K562 (cell line): ENCODE measurements around the gene TEAD3. TPM values are rescaled to one million over a fixed set of nuclear protein-coding genes. Genes with fewer than 3 reads are reported as not detected.

ENCODE experiments used
- C11orf30 ChIP-seq: fragments of 450-650 bp; IDR thresholded peaks from 2 replicates; pipeline ENCODE4 v1.6.1; 2016; ENCODE audit warnings: low read depth, mild to moderate bottlenecking
- ERF ChIP-seq: fragments of 450-650 bp; formaldehyde crosslinking; IDR thresholded peaks from 2 replicates; pipeline ENCODE4 v1.4.0; 2020; ENCODE audit warnings: mild to moderate bottlenecking, mixed read lengths
- ESRRA ChIP-seq: fragments of 450-650 bp; IDR thresholded peaks from 2 replicates; pipeline ENCODE4 v1.6.1; 2014; ENCODE audit warnings: low read depth, mild to moderate bottlenecking, moderate library complexity, borderline replicate concordance
- GABPB2 ChIP-seq: fragments of 250-450 bp; sonication (Bioruptor Pico); conservative IDR thresholded peaks from 2 replicates; pipeline ENCODE4 v1.5.1; 2021; ENCODE audit warnings: mild to moderate bottlenecking
- HMG20A ChIP-seq: fragments of 450-650 bp; formaldehyde crosslinking; conservative IDR thresholded peaks from 2 replicates; pipeline ENCODE4 v1.4.0; 2020; ENCODE audit warnings: mild to moderate bottlenecking, mixed read lengths
- JUNB ChIP-seq: fragments of 450-650 bp; formaldehyde crosslinking; conservative IDR thresholded peaks from 2 replicates; pipeline ENCODE4 v1.4.0; 2020; ENCODE audit warnings: mild to moderate bottlenecking
- KAT2B ChIP-seq: IDR thresholded peaks from one replicate; pipeline ENCODE4 v1.6.1; 2012; ENCODE audit warnings: low read depth, mild to moderate bottlenecking, control low read depth, inconsistent platforms, low read length, moderate library complexity
- PHTF2 ChIP-seq: fragments of 250-450 bp; sonication (Bioruptor Pico); IDR thresholded peaks from 2 replicates; pipeline ENCODE4 v1.5.0; 2021; ENCODE audit warnings: mild to moderate bottlenecking
- SNRNP70 ChIP-seq: fragments of 200-400 bp; formaldehyde crosslinking; optimal IDR thresholded peaks from 2 replicates; pipeline ENCODE3; 2017; ENCODE audit warnings: low read depth, low read length
- STAG1 ChIP-seq: sonication (generic); formaldehyde crosslinking; IDR thresholded peaks from 2 replicates; pipeline ENCODE4 v1.5.0; 2020; ENCODE audit warnings: missing genetic modification reagents, borderline replicate concordance
- ZNF408 ChIP-seq: fragments of 250-450 bp; sonication (Bioruptor Pico); IDR thresholded peaks from 2 replicates; pipeline ENCODE4 v1.4.0; 2020; ENCODE audit warnings: low read depth, mild to moderate bottlenecking, moderate library complexity
- ZNF696 ChIP-seq: fragments of 250-450 bp; sonication (Bioruptor Pico); conservative IDR thresholded peaks from 2 replicates; pipeline ENCODE4 v1.4.0; 2020; ENCODE audit warnings: mild to moderate bottlenecking, moderate library complexity
- ZNF717 ChIP-seq: fragments of 250-450 bp; sonication (Bioruptor Pico); IDR thresholded peaks from 2 replicates; pipeline ENCODE4 v1.5.0; 2021
- polyA plus RNA-seq, 8 experiments: library from polyadenylated mRNA; depleted of rRNA in 4 of 8; stranded (reverse) in 5 of 8; unstranded in 3 of 8; fragments of >200 nt; fragmentation: Nextera tagmentation in 2 of 8; fragmentation: Illumina TruSeq in 1 of 8; extraction: Ambion mirVana in 2 of 8; extraction: Trizol in 1 of 8; gene quantifications; 2 replicates each; pipeline versions ENCODE4 v1.2.1 to v1.2.3, GENCODE V29; 2011 to 2014; ENCODE audit warnings: inconsistent platforms in 1 of 8, missing spikeins in 1 of 8
- total RNA-seq, 7 experiments: library from RNA; depleted of rRNA in 6 of 7; stranded (reverse); fragments of >200 nt in 6 of 7; fragmentation: Illumina TruSeq in 2 of 7; extraction: Trizol in 2 of 7; gene quantifications; 2 replicates each; pipeline versions ENCODE4 v1.2.1 to v1.2.3, GENCODE V29; 2011 to 2021; ENCODE audit warnings: low replicate concordance in 1 of 7
- TF ChIP-seq, protein P1 (sequence below): fragments of 450-650 bp; IDR thresholded peaks from 2 replicates; pipeline ENCODE4 v1.6.1; 2017; ENCODE audit warnings: antibody characterized with exemption, mild to moderate bottlenecking
- TF ChIP-seq, protein P2 (sequence below): fragments of 250-450 bp; sonication (Bioruptor Pico); IDR thresholded peaks from 2 replicates; pipeline ENCODE4 v1.8.0; 2021; ENCODE audit warnings: mild to moderate bottlenecking, moderate library complexity
- TF ChIP-seq, protein P3 (sequence below): fragments of 450-650 bp; IDR thresholded peaks from 2 replicates; pipeline ENCODE4 v1.7.1; 2018; ENCODE audit warnings: mild to moderate bottlenecking, low read depth; ENCODE audit not compliant: partially characterized antibody
- TF ChIP-seq, protein P4 (sequence below): fragments of 450-650 bp; IDR thresholded peaks from 2 replicates; pipeline ENCODE4 v1.7.0; 2016; ENCODE audit warnings: borderline replicate concordance

TEAD3 gene
- total and polyA plus RNA-seq, 9 of the 15 experiments (the other 6 are each of a cell fraction or from before 2014, with no cell fraction given) = 0.63 to 13.2 (median 3.3) TPM

DNA sequence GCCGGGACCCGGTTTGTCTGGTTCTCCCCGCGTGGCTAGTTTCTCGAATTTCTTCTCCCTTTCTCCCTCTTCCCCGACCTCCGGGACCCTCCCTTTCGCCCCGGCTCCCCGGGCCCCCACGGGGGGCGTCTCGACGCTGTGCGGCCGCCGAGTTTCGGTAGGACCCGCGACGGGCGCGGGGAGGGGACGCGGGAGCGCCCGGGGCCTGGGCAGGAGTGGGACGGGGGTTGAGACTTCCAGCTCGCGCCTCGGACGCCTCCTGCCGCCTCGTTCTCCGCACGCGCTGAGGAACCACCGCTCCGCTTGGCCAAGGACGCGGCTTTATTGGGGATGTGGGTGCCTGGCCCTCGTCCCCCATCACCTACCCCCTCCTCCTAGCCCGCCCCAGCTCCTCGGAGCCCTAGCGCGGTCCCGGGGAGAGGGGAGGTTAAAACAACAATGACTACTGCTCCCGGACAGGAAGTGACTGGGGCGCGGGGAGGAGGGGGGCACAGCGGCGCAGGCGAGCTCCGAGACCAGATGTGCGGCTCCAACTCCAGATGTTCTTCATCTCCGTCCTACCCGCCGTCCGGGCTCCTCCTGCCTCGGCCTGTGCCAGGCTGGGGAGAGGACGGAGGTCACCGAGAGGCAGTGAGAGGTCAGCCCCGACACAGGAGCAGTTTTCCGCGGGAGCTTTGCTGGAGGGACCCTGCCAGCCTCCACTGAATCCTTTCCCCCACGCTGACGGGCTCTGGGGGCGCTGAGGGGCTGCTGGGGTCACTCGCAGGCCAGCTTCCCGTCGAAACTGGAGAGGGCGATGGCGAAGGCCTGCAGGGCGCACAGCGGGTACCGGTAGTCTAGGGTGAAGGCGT lies 917 bp upstream of the TEAD3 start (continued):
- TF ChIP-seq ZNF408 (CRISPR knock-in tag) = no peak
- no peak for TF ChIP-seq KAT2B
- no peak for TF ChIP-seq ZNF696 (CRISPR knock-in tag)
- TF ChIP-seq SNRNP70 = no peak
- TF ChIP-seq, protein P1, sequence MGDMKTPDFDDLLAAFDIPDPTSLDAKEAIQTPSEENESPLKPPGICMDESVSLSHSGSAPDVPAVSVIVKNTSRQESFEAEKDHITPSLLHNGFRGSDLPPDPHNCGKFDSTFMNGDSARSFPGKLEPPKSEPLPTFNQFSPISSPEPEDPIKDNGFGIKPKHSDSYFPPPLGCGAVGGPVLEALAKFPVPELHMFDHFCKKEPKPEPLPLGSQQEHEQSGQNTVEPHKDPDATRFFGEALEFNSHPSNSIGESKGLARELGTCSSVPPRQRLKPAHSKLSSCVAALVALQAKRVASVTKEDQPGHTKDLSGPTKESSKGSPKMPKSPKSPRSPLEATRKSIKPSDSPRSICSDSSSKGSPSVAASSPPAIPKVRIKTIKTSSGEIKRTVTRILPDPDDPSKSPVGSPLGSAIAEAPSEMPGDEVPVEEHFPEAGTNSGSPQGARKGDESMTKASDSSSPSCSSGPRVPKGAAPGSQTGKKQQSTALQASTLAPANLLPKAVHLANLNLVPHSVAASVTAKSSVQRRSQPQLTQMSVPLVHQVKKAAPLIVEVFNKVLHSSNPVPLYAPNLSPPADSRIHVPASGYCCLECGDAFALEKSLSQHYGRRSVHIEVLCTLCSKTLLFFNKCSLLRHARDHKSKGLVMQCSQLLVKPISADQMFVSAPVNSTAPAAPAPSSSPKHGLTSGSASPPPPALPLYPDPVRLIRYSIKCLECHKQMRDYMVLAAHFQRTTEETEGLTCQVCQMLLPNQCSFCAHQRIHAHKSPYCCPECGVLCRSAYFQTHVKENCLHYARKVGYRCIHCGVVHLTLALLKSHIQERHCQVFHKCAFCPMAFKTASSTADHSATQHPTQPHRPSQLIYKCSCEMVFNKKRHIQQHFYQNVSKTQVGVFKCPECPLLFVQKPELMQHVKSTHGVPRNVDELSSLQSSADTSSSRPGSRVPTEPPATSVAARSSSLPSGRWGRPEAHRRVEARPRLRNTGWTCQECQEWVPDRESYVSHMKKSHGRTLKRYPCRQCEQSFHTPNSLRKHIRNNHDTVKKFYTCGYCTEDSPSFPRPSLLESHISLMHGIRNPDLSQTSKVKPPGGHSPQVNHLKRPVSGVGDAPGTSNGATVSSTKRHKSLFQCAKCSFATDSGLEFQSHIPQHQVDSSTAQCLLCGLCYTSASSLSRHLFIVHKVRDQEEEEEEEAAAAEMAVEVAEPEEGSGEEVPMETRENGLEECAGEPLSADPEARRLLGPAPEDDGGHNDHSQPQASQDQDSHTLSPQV = peak; percentile 87
- TF ChIP-seq, protein P2, sequence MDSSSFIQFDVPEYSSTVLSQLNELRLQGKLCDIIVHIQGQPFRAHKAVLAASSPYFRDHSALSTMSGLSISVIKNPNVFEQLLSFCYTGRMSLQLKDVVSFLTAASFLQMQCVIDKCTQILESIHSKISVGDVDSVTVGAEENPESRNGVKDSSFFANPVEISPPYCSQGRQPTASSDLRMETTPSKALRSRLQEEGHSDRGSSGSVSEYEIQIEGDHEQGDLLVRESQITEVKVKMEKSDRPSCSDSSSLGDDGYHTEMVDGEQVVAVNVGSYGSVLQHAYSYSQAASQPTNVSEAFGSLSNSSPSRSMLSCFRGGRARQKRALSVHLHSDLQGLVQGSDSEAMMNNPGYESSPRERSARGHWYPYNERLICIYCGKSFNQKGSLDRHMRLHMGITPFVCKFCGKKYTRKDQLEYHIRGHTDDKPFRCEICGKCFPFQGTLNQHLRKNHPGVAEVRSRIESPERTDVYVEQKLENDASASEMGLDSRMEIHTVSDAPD (CRISPR knock-in tag) = no peak
- TF ChIP-seq JUNB = no peak
- TF ChIP-seq, protein P3, sequence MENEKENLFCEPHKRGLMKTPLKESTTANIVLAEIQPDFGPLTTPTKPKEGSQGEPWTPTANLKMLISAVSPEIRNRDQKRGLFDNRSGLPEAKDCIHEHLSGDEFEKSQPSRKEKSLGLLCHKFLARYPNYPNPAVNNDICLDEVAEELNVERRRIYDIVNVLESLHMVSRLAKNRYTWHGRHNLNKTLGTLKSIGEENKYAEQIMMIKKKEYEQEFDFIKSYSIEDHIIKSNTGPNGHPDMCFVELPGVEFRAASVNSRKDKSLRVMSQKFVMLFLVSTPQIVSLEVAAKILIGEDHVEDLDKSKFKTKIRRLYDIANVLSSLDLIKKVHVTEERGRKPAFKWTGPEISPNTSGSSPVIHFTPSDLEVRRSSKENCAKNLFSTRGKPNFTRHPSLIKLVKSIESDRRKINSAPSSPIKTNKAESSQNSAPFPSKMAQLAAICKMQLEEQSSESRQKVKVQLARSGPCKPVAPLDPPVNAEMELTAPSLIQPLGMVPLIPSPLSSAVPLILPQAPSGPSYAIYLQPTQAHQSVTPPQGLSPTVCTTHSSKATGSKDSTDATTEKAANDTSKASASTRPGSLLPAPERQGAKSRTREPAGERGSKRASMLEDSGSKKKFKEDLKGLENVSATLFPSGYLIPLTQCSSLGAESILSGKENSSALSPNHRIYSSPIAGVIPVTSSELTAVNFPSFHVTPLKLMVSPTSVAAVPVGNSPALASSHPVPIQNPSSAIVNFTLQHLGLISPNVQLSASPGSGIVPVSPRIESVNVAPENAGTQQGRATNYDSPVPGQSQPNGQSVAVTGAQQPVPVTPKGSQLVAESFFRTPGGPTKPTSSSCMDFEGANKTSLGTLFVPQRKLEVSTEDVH = no peak
- no peak for TF ChIP-seq ERF (CRISPR knock-in tag)
- TF ChIP-seq, protein P4, sequence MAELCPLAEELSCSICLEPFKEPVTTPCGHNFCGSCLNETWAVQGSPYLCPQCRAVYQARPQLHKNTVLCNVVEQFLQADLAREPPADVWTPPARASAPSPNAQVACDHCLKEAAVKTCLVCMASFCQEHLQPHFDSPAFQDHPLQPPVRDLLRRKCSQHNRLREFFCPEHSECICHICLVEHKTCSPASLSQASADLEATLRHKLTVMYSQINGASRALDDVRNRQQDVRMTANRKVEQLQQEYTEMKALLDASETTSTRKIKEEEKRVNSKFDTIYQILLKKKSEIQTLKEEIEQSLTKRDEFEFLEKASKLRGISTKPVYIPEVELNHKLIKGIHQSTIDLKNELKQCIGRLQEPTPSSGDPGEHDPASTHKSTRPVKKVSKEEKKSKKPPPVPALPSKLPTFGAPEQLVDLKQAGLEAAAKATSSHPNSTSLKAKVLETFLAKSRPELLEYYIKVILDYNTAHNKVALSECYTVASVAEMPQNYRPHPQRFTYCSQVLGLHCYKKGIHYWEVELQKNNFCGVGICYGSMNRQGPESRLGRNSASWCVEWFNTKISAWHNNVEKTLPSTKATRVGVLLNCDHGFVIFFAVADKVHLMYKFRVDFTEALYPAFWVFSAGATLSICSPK = no peak
- peak; percentile 84 for TF ChIP-seq STAG1 (CRISPR knock-in tag)
- TF ChIP-seq C11orf30 = no peak
- TF ChIP-seq HMG20A (CRISPR knock-in tag) = no peak
- 0 out of 2 replicates have a peak, but pooled peaks have one; percentile 64 for TF ChIP-seq ZNF717
- no peak for TF ChIP-seq ESRRA
- no peak for TF ChIP-seq GABPB2 (CRISPR knock-in tag)
- TF ChIP-seq PHTF2 (CRISPR knock-in tag) = no peak
